OCI-LY7 (cell line): ENCODE data around the gene ADSS1. TPM values are rescaled to one million over a fixed set of nuclear protein-coding genes. Genes with fewer than 3 reads are reported as not detected.

Experiments used
- BruUV-seq: library from RNA; stranded (reverse); fragments of 400-500 nt; replicated peaks from 2 replicates; lab custom pipeline; 2021; lab: Mats Ljungman, UMichigan
- CTCF ChIA-PET: fragments of 300-600 bp; sonication (Branson Sonifier 250); formaldehyde crosslinking; loops from one replicate; lab custom pipeline; 2022; ENCODE audit warnings: antibody characterized with exemption; ENCODE audit not compliant: unreplicated experiment; lab: Charles Lee
- POLR2A ChIA-PET: fragments of 300-600 bp; sonication (Branson Sonifier 250); formaldehyde crosslinking; loops from one replicate; lab custom pipeline; 2022; ENCODE audit warnings: antibody characterized with exemption; lab: Charles Lee
- DNase-seq: peaks from one replicate; pipeline ENCODE4 v3.0.0-alpha.2; 2015; ENCODE audit warnings: low spot score
- H2AFZ ChIP-seq: fragments of 200-600 bp; sonication (generic), shearing (Covaris generic); 2 replicates; pipeline ENCODE4 v1.6.1; 2014; ENCODE audit warnings: mild to moderate bottlenecking, antibody characterized with exemption, low read length, moderate library complexity
- H3K27ac ChIP-seq: fragments of 200-600 bp; sonication (generic); 2 replicates; pipeline ENCODE4 v1.5.1; 2014; ENCODE audit warnings: mixed run types, low read depth, mild to moderate bottlenecking, moderate library complexity, low read length, inconsistent platforms; ENCODE audit not compliant: poor library complexity, severe bottlenecking
- H3K36me3 ChIP-seq: fragments of 200-600 bp; sonication (generic); 2 replicates; pipeline ENCODE4 v1.6.1; 2014; ENCODE audit warnings: mild to moderate bottlenecking, antibody characterized with exemption, low read length, moderate library complexity, mixed read lengths; ENCODE audit not compliant: insufficient read depth
- H3K4me1 ChIP-seq: fragments of 200-600 bp; sonication (generic); 2 replicates; pipeline ENCODE4 v1.5.1; 2014; ENCODE audit warnings: mild to moderate bottlenecking, low read length; ENCODE audit not compliant: insufficient read depth, poor library complexity, severe bottlenecking
- H3K4me2 ChIP-seq: fragments of 200-600 bp; sonication (generic); 2 replicates; pipeline ENCODE4 v1.6.1; 2014; ENCODE audit warnings: mild to moderate bottlenecking, low read length
- H3K4me3 ChIP-seq: fragments of 200-600 bp; sonication (generic); 2 replicates; pipeline ENCODE4 v1.5.1; 2014; ENCODE audit warnings: mild to moderate bottlenecking, low read depth, low read length; ENCODE audit not compliant: poor library complexity, severe bottlenecking
- H3K79me2 ChIP-seq: fragments of 200-600 bp; sonication (generic); 2 replicates; pipeline ENCODE4 v1.6.1; 2016; ENCODE audit warnings: low read depth, mild to moderate bottlenecking, low read length, moderate library complexity, mixed read lengths; ENCODE audit not compliant: insufficient read depth
- H3K9me2 ChIP-seq: fragments of 200-600 bp; sonication (generic); 2 replicates; pipeline ENCODE4 v1.6.1; 2016; ENCODE audit warnings: mild to moderate bottlenecking, low read length, mixed read lengths; ENCODE audit not compliant: insufficient read depth
- H3K9me3 ChIP-seq: fragments of 200-600 bp; sonication (generic); 2 replicates; pipeline ENCODE4 v1.6.1; 2014; ENCODE audit warnings: mild to moderate bottlenecking, mixed run types, low read length, mixed read lengths
- H4K20me1 ChIP-seq: fragments of 200-600 bp; sonication (generic); 2 replicates; pipeline ENCODE4 v1.6.1; 2014; ENCODE audit warnings: mild to moderate bottlenecking, antibody characterized with exemption, low read length, moderate library complexity, mixed read lengths; ENCODE audit not compliant: insufficient read depth
- CTCF ChIP-seq: fragments of 200-600 bp; sonication (generic); conservative IDR thresholded peaks from 2 replicates; pipeline ENCODE4 v1.5.1; 2014; ENCODE audit warnings: mild to moderate bottlenecking, antibody characterized with exemption, low read length, moderate library complexity, mixed read lengths
- EZH2phosphoT487 ChIP-seq: fragments of 200-600 bp; sonication (generic); IDR thresholded peaks from 2 replicates; pipeline ENCODE4 v1.6.1; 2018; ENCODE audit warnings: low read depth, borderline replicate concordance, mild to moderate bottlenecking, mixed run types, antibody characterized with exemption, low read length, moderate library complexity, mixed read lengths
- intact Hi-C: fragments of 100-400 bp; cut with micrococcal nuclease; formaldehyde crosslinking; loops from one replicate; pipeline ENCODE4 v1.10.0; 2022; ENCODE audit not compliant: unreplicated experiment
- total RNA-seq, 2 experiments: library from RNA; depleted of rRNA in 1 of 2; stranded (reverse); fragments of >200 nt in 1 of 2; shearing (Covaris generic) in 1 of 2; gene quantifications; 2 replicates each; pipeline ENCODE4 v1.2.3, GENCODE V29; 2014 to 2022

Gene ADSS1
- total RNA-seq, 2 experiments from 2014 or later: 2.8 TPM; not detected in 1

GRCh38 chr14:104792101-104792884 lies 68.3 kb downstream of the ADSS1 start:
- Histone ChIP-seq H3K79me2 (no peaks in the 10 kb centered on the region), H3K4me1 (peaks cover 21% of the 10 kb centered on the region), H3K27ac (no peak overlapping the region)

GRCh38 chr14:104792945-104793702 lies 69.1 kb downstream of the ADSS1 start:
- Histone ChIP-seq H3K27ac (no peak overlapping the region), H3K4me1 (peaks cover 21% of the 10 kb centered on the region), H4K20me1 (peaks cover 9% of the 10 kb centered on the region; the same call in 1 of the 2 replicates), H3K9me2 (no peaks in the 10 kb centered on the region), H3K4me2 (peak overlapping the region; percentile 100; the same call in 1 of the 2 replicates), H3K9me3 (no peaks in the 10 kb centered on the region), H3K36me3 (peaks cover 4% of the 10 kb centered on the region; the same call in 1 of the 2 replicates), H3K4me3 (no peak overlapping the region), H3K79me2 (no peaks in the 10 kb centered on the region), H2AFZ (no peak overlapping the region)
- no peak for DNase-seq
- CTCF ChIA-PET: no interaction called here
- BruUV-seq: no TSS peak
- TF ChIP-seq CTCF (no peak), EZH2phosphoT487 (no peak)
- POLR2A ChIA-PET: no interaction called here
- intact Hi-C loops: no loop called here

More at GRCh38 chr14:104792101-104792884, 68.3 kb downstream of the ADSS1 start:
- Histone ChIP-seq H3K4me3 (no peak overlapping the region), H3K4me2 (no peak overlapping the region), H3K9me3 (no peaks in the 10 kb centered on the region), H3K9me2 (no peaks in the 10 kb centered on the region), H3K36me3 (peaks cover 7% of the 10 kb centered on the region; the same call in 1 of the 2 replicates), H4K20me1 (peaks cover 11% of the 10 kb centered on the region; the same call in 1 of the 2 replicates), H2AFZ (no peak overlapping the region)
- intact Hi-C loops: no loop called here
- ChIA-PET POLR2A (no interaction called here), CTCF (interaction anchor here (0.5 kb wide), 1 partner anchor 84 kb away, joined by 31 read pairs; no protein-coding TSS in a partner anchor)
- DNase-seq: no peak
- no TSS peak for BruUV-seq
- no peak for TF ChIP-seq EZH2phosphoT487
- TF ChIP-seq CTCF: no peak
